HCT116 (cell line): ENCODE data around the gene UPF3B. TPM values are rescaled to one million over a fixed set of nuclear protein-coding genes. Genes with fewer than 3 reads are reported as not detected.

Experiments
- ATAC-seq: fragments of 200-7000 bp; cut with Tn5 transposase; 2 replicates; pipeline ENCODE4 v1.9.1; 2020; ENCODE audit warnings: mild to moderate bottlenecking, moderate library complexity
- BruUV-seq: library from RNA; stranded (reverse); fragments of 400-500 nt; replicated peaks from 2 replicates; lab custom pipeline; 2021; lab: Mats Ljungman, UMichigan
- CTCF ChIA-PET: fragments of 300-600 bp; sonication (Branson Sonifier 250); formaldehyde crosslinking; loops from one replicate; lab custom pipeline; 2021; ENCODE audit warnings: antibody characterized with exemption; lab: Charles Lee
- POLR2A ChIA-PET: fragments of 300-600, 350-600 bp; sonication (Branson Sonifier 250); formaldehyde crosslinking; loops from one replicate; lab custom pipeline; 2021; ENCODE audit warnings: antibody characterized with exemption; lab: Charles Lee
- RAD21 ChIA-PET, 2 experiments: fragments of 300-600 bp; sonication (Branson Sonifier 250); formaldehyde crosslinking; loops; one replicate each; lab custom pipeline; 2023; ENCODE audit warnings: low total read pairs in 2 of 2; ENCODE audit not compliant: uncharacterized antibody in 2 of 2, unreplicated experiment in 2 of 2, low non-redundant PET in 1 of 2; lab: Charles Lee
- DNase-seq: peaks from one replicate; pipeline ENCODE4 v3.0.0-alpha.2; 2010; ENCODE audit warnings: low read depth, low spot score
- H2AFZ ChIP-seq: fragments of 200-600 bp; shearing (Covaris generic), sonication (generic); 2 replicates; pipeline ENCODE4 v1.6.1; 2017; ENCODE audit warnings: low read depth, mixed run types, mixed read lengths, antibody characterized with exemption, low read length; ENCODE audit not compliant: poor library complexity, severe bottlenecking
- H3K27ac ChIP-seq: 2 replicates; pipeline ENCODE4 v1.5.1; 2012; ENCODE audit warnings: low read depth, low read length
- H3K27me3 ChIP-seq: fragments of 200-600 bp; sonication (generic); 2 replicates; pipeline ENCODE4 v1.6.1; 2016; ENCODE audit warnings: mixed run types, low read length, mixed read lengths; ENCODE audit not compliant: insufficient read depth
- H3K36me3 ChIP-seq, 2 experiments: fragments of 200-500 bp in 1 of 2; fragments of 200-600 bp in 1 of 2; sonication (Bioruptor generic) in 1 of 2; sonication (generic) in 1 of 2; 2 replicates each; pipeline versions ENCODE4 v1.5.1 to v1.6.1; 2014 to 2016; ENCODE audit warnings: low read length in 2 of 2, inconsistent platforms in 1 of 2, mixed read lengths in 1 of 2, mixed run types in 1 of 2; ENCODE audit not compliant: insufficient read depth in 2 of 2, control insufficient read depth in 1 of 2
- H3K4me1 ChIP-seq, 2 experiments: fragments of 200-600 bp in 1 of 2; sonication (generic) in 1 of 2; 2 replicates each; pipeline versions ENCODE4 v1.5.1 to v1.6.1; 2012 to 2017; ENCODE audit warnings: low read length in 2 of 2, inconsistent platforms in 1 of 2, mild to moderate bottlenecking in 1 of 2, mixed read lengths in 1 of 2, mixed run types in 1 of 2, moderate library complexity in 1 of 2; ENCODE audit not compliant: insufficient read depth in 2 of 2, control insufficient read depth in 1 of 2
- H3K4me2 ChIP-seq: fragments of 200-600 bp; sonication (generic); 2 replicates; pipeline ENCODE4 v1.6.1; 2017; ENCODE audit warnings: mixed run types, low read length, mixed read lengths
- H3K4me3 ChIP-seq, 2 experiments: fragments of 200-600 bp in 1 of 2; sonication (generic) in 1 of 2; replicated peaks in 1 of 2; 2 replicates each; pipeline ENCODE4 v1.5.1; 2011 to 2016; ENCODE audit warnings: low read length in 2 of 2, control low read depth in 1 of 2, low read depth in 1 of 2, mild to moderate bottlenecking in 1 of 2, mixed read lengths in 1 of 2, mixed run types in 1 of 2
- H3K79me2 ChIP-seq: fragments of 200-600 bp; sonication (generic); 2 replicates; pipeline ENCODE4 v1.6.1; 2017; ENCODE audit warnings: mild to moderate bottlenecking, mixed run types, low read length, moderate library complexity, mixed read lengths; ENCODE audit not compliant: insufficient read depth
- H3K9ac ChIP-seq: fragments of 200-600 bp; sonication (generic); 2 replicates; pipeline ENCODE4 v1.6.1; 2016; ENCODE audit warnings: low read length, mixed read lengths
- H3K9me2 ChIP-seq: fragments of 200-600 bp; sonication (generic), shearing (Covaris generic); 2 replicates; pipeline ENCODE4 v1.6.1; 2017; ENCODE audit warnings: mixed run types, mild to moderate bottlenecking, moderate library complexity; ENCODE audit not compliant: insufficient read depth
- H3K9me3 ChIP-seq, 2 experiments: fragments of 200-500 bp in 1 of 2; fragments of 200-600 bp in 1 of 2; sonication (Bioruptor generic) in 1 of 2; sonication (generic) in 1 of 2; 2 replicates each; pipeline ENCODE4 v1.6.1; 2014 to 2017; ENCODE audit warnings: low read length in 2 of 2, mixed read lengths in 2 of 2, inconsistent platforms in 1 of 2, low read depth in 1 of 2, mild to moderate bottlenecking in 1 of 2, mixed run types in 1 of 2, moderate library complexity in 1 of 2; ENCODE audit not compliant: control insufficient read depth in 1 of 2, insufficient read depth in 1 of 2
- H4K20me1 ChIP-seq: fragments of 200-600 bp; sonication (generic), shearing (Covaris generic); 2 replicates; pipeline ENCODE4 v1.6.1; 2017; ENCODE audit warnings: mixed run types, mild to moderate bottlenecking, moderate library complexity; ENCODE audit not compliant: insufficient read depth
- CEBPB ChIP-seq: IDR thresholded peaks from 2 replicates; pipeline ENCODE4 v1.6.1; 2012; ENCODE audit warnings: low read depth
- EGR1 ChIP-seq: IDR thresholded peaks from 2 replicates; pipeline ENCODE4 v1.6.1; 2012; ENCODE audit warnings: low read depth
- ELF1 ChIP-seq: IDR thresholded peaks from 2 replicates; pipeline ENCODE4 v1.6.1; 2012; ENCODE audit warnings: low read depth, borderline replicate concordance
- EZH2 ChIP-seq: fragments of 200-600 bp; sonication (generic); IDR thresholded peaks from 2 replicates; pipeline ENCODE4 v1.6.1; 2017; ENCODE audit warnings: antibody characterized with exemption, mixed run types
- EZH2phosphoT487 ChIP-seq: fragments of 200-600 bp; IDR thresholded peaks from 2 replicates; pipeline ENCODE4 v1.6.1; 2018; ENCODE audit warnings: antibody characterized with exemption, borderline replicate concordance
- FOSL1 ChIP-seq: IDR thresholded peaks from 2 replicates; pipeline ENCODE4 v1.6.1; 2012; ENCODE audit warnings: low read depth
- JUND ChIP-seq: IDR thresholded peaks from 2 replicates; pipeline ENCODE4 v1.6.1; 2012
- POLR2A ChIP-seq: IDR thresholded peaks from 2 replicates; pipeline ENCODE4 v1.7.0; 2011; ENCODE audit warnings: borderline replicate concordance; ENCODE audit not compliant: insufficient read depth, insufficient read length; ENCODE audit errors: extremely low read depth
- RAD21 ChIP-seq: IDR thresholded peaks from 2 replicates; pipeline ENCODE4 v1.6.1; 2012; ENCODE audit warnings: low read depth, mild to moderate bottlenecking
- SRF ChIP-seq: IDR thresholded peaks from 2 replicates; pipeline ENCODE4 v1.6.1; 2012; ENCODE audit warnings: low read depth
- TCF7L2 ChIP-seq: IDR thresholded peaks from 2 replicates; pipeline ENCODE4 v1.7.0; 2011; ENCODE audit warnings: borderline replicate concordance, inconsistent platforms; ENCODE audit not compliant: insufficient read depth, insufficient read length; ENCODE audit errors: extremely low read depth
- YY1 ChIP-seq: IDR thresholded peaks from 2 replicates; pipeline ENCODE4 v1.6.1; 2011; ENCODE audit warnings: low read length, low read depth, moderate library complexity, mild to moderate bottlenecking; ENCODE audit not compliant: insufficient replicate concordance; ENCODE audit errors: extremely low read depth
- ZFX ChIP-seq: fragments of 450-650 bp; IDR thresholded peaks from 2 replicates; pipeline ENCODE4 v1.6.1; 2017
- intact Hi-C: fragments of 100-400 bp; cut with micrococcal nuclease; formaldehyde crosslinking; loops from 2 replicates; pipeline ENCODE4 v1.10.0; 2022
- total RNA-seq: library from RNA; stranded (reverse); gene quantifications from one replicate; pipeline ENCODE4 v1.2.1, GENCODE V29; 2021; ENCODE audit not compliant: unreplicated experiment
- TF ChIP-seq, protein P1 (sequence below): IDR thresholded peaks from 2 replicates; pipeline ENCODE4 v1.6.1; 2012
- TF ChIP-seq, protein P2 (sequence below): IDR thresholded peaks from 2 replicates; pipeline ENCODE4 v1.6.1; 2011; ENCODE audit warnings: mild to moderate bottlenecking, low read length, moderate library complexity; ENCODE audit not compliant: insufficient replicate concordance; ENCODE audit errors: extremely low read depth
- TF ChIP-seq, protein P3 (sequence below): IDR thresholded peaks from 2 replicates; pipeline ENCODE4 v1.6.1; 2012

Gene UPF3B
- total RNA-seq, 1 experiment from 2014 or later, result 11.9 TPM

DNA sequence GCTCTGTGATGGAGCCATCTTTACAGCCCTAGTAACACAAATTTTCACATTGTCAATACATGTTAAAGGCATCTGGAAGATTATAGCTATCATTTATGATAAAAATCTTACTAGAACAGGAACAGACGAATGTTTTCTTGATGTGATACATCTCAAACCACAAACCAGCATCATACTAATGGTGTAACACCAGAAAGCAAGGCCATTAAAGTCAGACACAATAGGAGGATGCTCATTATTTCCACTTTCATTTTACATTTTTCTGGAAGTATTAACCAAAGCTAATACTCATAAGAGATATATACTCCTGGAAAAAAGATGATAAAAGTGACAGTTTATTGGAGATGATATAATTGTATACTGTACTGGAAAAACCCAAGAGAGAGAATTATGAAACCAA, 48.2 kb upstream of the UPF3B start:
- Histone ChIP-seq H3K9ac (no peak overlapping the region), H3K27me3 (no peaks in the 10 kb centered on the region), H4K20me1 (no peaks in the 10 kb centered on the region), H3K9me3 (no peaks in the 10 kb centered on the region), H3K27ac (no peak overlapping the region), H3K9me2 (no peaks in the 10 kb centered on the region), H3K4me1 (no peaks in the 10 kb centered on the region), H3K4me3 (no peak overlapping the region), H3K79me2 (no peaks in the 10 kb centered on the region), H3K4me2 (no peak overlapping the region), H2AFZ (no peak overlapping the region), H3K36me3 (no peaks in the 10 kb centered on the region)
- POLR2A ChIA-PET, result no interaction called here
- TF ChIP-seq, protein P1, sequence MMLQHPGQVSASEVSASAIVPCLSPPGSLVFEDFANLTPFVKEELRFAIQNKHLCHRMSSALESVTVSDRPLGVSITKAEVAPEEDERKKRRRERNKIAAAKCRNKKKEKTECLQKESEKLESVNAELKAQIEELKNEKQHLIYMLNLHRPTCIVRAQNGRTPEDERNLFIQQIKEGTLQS, result no peak
- TF ChIP-seq ZFX, result no peak
- TF ChIP-seq, protein P2, sequence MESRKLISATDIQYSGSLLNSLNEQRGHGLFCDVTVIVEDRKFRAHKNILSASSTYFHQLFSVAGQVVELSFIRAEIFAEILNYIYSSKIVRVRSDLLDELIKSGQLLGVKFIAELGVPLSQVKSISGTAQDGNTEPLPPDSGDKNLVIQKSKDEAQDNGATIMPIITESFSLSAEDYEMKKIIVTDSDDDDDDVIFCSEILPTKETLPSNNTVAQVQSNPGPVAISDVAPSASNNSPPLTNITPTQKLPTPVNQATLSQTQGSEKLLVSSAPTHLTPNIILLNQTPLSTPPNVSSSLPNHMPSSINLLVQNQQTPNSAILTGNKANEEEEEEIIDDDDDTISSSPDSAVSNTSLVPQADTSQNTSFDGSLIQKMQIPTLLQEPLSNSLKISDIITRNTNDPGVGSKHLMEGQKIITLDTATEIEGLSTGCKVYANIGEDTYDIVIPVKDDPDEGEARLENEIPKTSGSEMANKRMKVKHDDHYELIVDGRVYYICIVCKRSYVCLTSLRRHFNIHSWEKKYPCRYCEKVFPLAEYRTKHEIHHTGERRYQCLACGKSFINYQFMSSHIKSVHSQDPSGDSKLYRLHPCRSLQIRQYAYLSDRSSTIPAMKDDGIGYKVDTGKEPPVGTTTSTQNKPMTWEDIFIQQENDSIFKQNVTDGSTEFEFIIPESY, result no peak
- TF ChIP-seq CEBPB, result no peak
- no peak for TF ChIP-seq TCF7L2
- TF ChIP-seq YY1, result no peak
- TF ChIP-seq, protein P3, sequence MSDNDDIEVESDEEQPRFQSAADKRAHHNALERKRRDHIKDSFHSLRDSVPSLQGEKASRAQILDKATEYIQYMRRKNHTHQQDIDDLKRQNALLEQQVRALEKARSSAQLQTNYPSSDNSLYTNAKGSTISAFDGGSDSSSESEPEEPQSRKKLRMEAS, result no peak
- no peak for TF ChIP-seq ELF1
- no peak for TF ChIP-seq EGR1
- TF ChIP-seq POLR2A, result no peak
- TF ChIP-seq RAD21, result no peak
- no peak for TF ChIP-seq SRF
- no peak for TF ChIP-seq EZH2
- TF ChIP-seq JUND, result no peak
- TF ChIP-seq EZH2phosphoT487, result no peak
- TF ChIP-seq FOSL1, result no peak
- RAD21 ChIA-PET, result no interaction called here
- ATAC-seq (no peak), DNase-seq (no peak)
- BruUV-seq, result no TSS peak
- CTCF ChIA-PET, result no interaction called here
- intact Hi-C loops, result no loop called here
